ENCODE data around the gene POLD2.
A peak's percentile ranks its signal among the peaks of the same experiment; 100 is the strongest.

The POLD2 gene

GRCh38 chr7:44087911-44088838 is 35.2 kb downstream of the POLD2 start:
- H4K8ac ChIP-seq (ENCODE audit: low read depth, low read length) = no peak overlapping the region

GRCh38 chr7:44086627-44087026 is 36.7 kb downstream of the POLD2 start:
- Histone ChIP-seq H3K27ac (replicated peaks; ENCODE audit: low read length) (no peak overlapping the region), H3K4me3 (ENCODE audit: low read length in 2 of 2) (no peak overlapping the region), H3K23ac (ENCODE audit: low read depth, low read length, poor library complexity) (no peak overlapping the region), H3K27me3 (ENCODE audit: control insufficient read depth in 3 of 3, insufficient read depth in 3 of 3, low read depth in 1 of 3, low read length in 3 of 3) (peaks cover 0 to 14% (median 4%) of the 10 kb centered on the region in 3 experiments), H2BK12ac (ENCODE audit: low read length) (no peak overlapping the region), H4K8ac (ENCODE audit: low read depth, low read length) (no peak overlapping the region), H3K9ac (ENCODE audit: low read depth, low read length, poor library complexity) (no peak overlapping the region), H3K4me1 (ENCODE audit: control insufficient read depth in 2 of 2, insufficient read depth in 1 of 2, low read depth in 1 of 2, low read length in 2 of 2) (no peaks in the 10 kb centered on the region), H2BK15ac (ENCODE audit: low read length) (no peak overlapping the region), H3K14ac (ENCODE audit: low read length) (no peak overlapping the region), H3K9me3 (replicated peaks in 1 of 2; ENCODE audit: control insufficient read depth in 2 of 2, insufficient read depth in 1 of 2, low read depth in 1 of 2, low read length in 2 of 2) (no peaks in the 10 kb centered on the region), H2BK5ac (ENCODE audit: low read length) (no peak overlapping the region), H3K36me3 (replicated peaks in 1 of 2; ENCODE audit: control insufficient read depth in 2 of 2, insufficient read depth in 2 of 2, low read length in 2 of 2) (no peaks in the 10 kb centered on the region), H2AK5ac (ENCODE audit: low read depth, low read length) (no peak overlapping the region), H3K18ac (ENCODE audit: low read length) (no peak overlapping the region), H3K4me2 (ENCODE audit: insufficient read depth, low read length, poor library complexity, severe bottlenecking) (no peak overlapping the region), H2BK120ac (ENCODE audit: low read depth, low read length) (no peak overlapping the region), H3K79me1 (ENCODE audit: low read depth, low read length) (no peaks in the 10 kb centered on the region), H4K91ac (ENCODE audit: low read depth, low read length, poor library complexity) (no peak overlapping the region), H2AFZ (ENCODE audit: low read length) (no peak overlapping the region), H3K4ac (ENCODE audit: low read length) (no peak overlapping the region)
- WGBS, 2 donors (ENCODE audit: extremely low coverage in 2 of 2, insufficient read length in 2 of 2, insufficient replicate concordance in 1 of 2) = no CpG with 5 or more reads among the region's 3 CpGs
- DNase-seq (ENCODE audit: low spot score) = no peak

More at GRCh38 chr7:44087911-44088838, 35.2 kb downstream of the POLD2 start:
- Histone ChIP-seq H3K9me3 (replicated peaks in 1 of 2; ENCODE audit: control insufficient read depth in 2 of 2, insufficient read depth in 1 of 2, low read depth in 1 of 2, low read length in 2 of 2) (no peaks in the 10 kb centered on the region), H3K4me2 (ENCODE audit: insufficient read depth, low read length, poor library complexity, severe bottlenecking) (no peak overlapping the region), H4K91ac (ENCODE audit: low read depth, low read length, poor library complexity) (no peak overlapping the region), H2AFZ (ENCODE audit: low read length) (peak overlapping the region; percentile 82), H3K27ac (replicated peaks; ENCODE audit: low read length) (no peak overlapping the region), H2BK12ac (ENCODE audit: low read length) (no peak overlapping the region), H3K27me3 (ENCODE audit: control insufficient read depth in 3 of 3, insufficient read depth in 3 of 3, low read depth in 1 of 3, low read length in 3 of 3) (peaks cover 0 to 16% (median 4%) of the 10 kb centered on the region in 3 experiments), H3K4me3 (ENCODE audit: low read length in 2 of 2) (no peak overlapping the region), H3K36me3 (replicated peaks in 1 of 2; ENCODE audit: control insufficient read depth in 2 of 2, insufficient read depth in 2 of 2, low read length in 2 of 2) (no peaks in the 10 kb centered on the region), H3K18ac (ENCODE audit: low read length) (no peak overlapping the region), H3K9ac (ENCODE audit: low read depth, low read length, poor library complexity) (no peak overlapping the region), H3K4ac (ENCODE audit: low read length) (no peak overlapping the region), H3K79me1 (ENCODE audit: low read depth, low read length) (no peaks in the 10 kb centered on the region), H2BK120ac (ENCODE audit: low read depth, low read length) (no peak overlapping the region), H2BK5ac (ENCODE audit: low read length) (peak overlapping the region; percentile 48), H2AK5ac (ENCODE audit: low read depth, low read length) (no peak overlapping the region), H3K23ac (ENCODE audit: low read depth, low read length, poor library complexity) (no peak overlapping the region), H3K4me1 (ENCODE audit: control insufficient read depth in 2 of 2, insufficient read depth in 1 of 2, low read depth in 1 of 2, low read length in 2 of 2) (no peaks in the 10 kb centered on the region), H2BK15ac (ENCODE audit: low read length) (peak overlapping the region; percentile 50), H3K14ac (ENCODE audit: low read length) (peak overlapping the region; percentile 86)
- DNase-seq (ENCODE audit: low spot score) = no peak
- WGBS, 2 donors (ENCODE audit: extremely low coverage in 2 of 2, insufficient read length in 2 of 2, insufficient replicate concordance in 1 of 2) = no CpG with 5 or more reads among the region's 20 CpGs

GRCh38 chr7:44085546-44085945 is 37.8 kb downstream of the POLD2 start:
- Histone ChIP-seq H3K18ac (ENCODE audit: low read length) (no peak overlapping the region), H3K27ac (replicated peaks; ENCODE audit: low read length) (no peak overlapping the region), H3K9ac (ENCODE audit: low read depth, low read length, poor library complexity) (no peak overlapping the region), H2BK5ac (ENCODE audit: low read length) (no peak overlapping the region), H4K8ac (ENCODE audit: low read depth, low read length) (no peak overlapping the region), H2BK15ac (ENCODE audit: low read length) (no peak overlapping the region), H3K79me1 (ENCODE audit: low read depth, low read length) (no peaks in the 10 kb centered on the region), H3K4me3 (ENCODE audit: low read length in 2 of 2) (no peak overlapping the region), H3K14ac (ENCODE audit: low read length) (peak overlapping the region; percentile 6), H3K4ac (ENCODE audit: low read length) (no peak overlapping the region), H3K4me1 (ENCODE audit: control insufficient read depth in 2 of 2, insufficient read depth in 1 of 2, low read depth in 1 of 2, low read length in 2 of 2) (no peaks in the 10 kb centered on the region), H4K91ac (ENCODE audit: low read depth, low read length, poor library complexity) (no peak overlapping the region), H2AK5ac (ENCODE audit: low read depth, low read length) (peak overlapping the region; percentile 61), H2BK120ac (ENCODE audit: low read depth, low read length) (no peak overlapping the region), H3K23ac (ENCODE audit: low read depth, low read length, poor library complexity) (no peak overlapping the region), H3K4me2 (ENCODE audit: insufficient read depth, low read length, poor library complexity, severe bottlenecking) (no peak overlapping the region), H2BK12ac (ENCODE audit: low read length) (no peak overlapping the region), H2AFZ (ENCODE audit: low read length) (no peak overlapping the region), H3K36me3 (replicated peaks in 1 of 2; ENCODE audit: control insufficient read depth in 2 of 2, insufficient read depth in 2 of 2, low read length in 2 of 2) (no peaks in the 10 kb centered on the region), H3K9me3 (replicated peaks in 1 of 2; ENCODE audit: control insufficient read depth in 2 of 2, insufficient read depth in 1 of 2, low read depth in 1 of 2, low read length in 2 of 2) (no peaks in the 10 kb centered on the region), H3K27me3 (ENCODE audit: control insufficient read depth in 3 of 3, insufficient read depth in 3 of 3, low read depth in 1 of 3, low read length in 3 of 3) (peaks cover 0 to 13% (median 4%) of the 10 kb centered on the region in 3 experiments)
- DNase-seq (ENCODE audit: low spot score) = no peak
- WGBS, 2 donors (ENCODE audit: extremely low coverage in 2 of 2, insufficient read length in 2 of 2, insufficient replicate concordance in 1 of 2) = no CpG with 5 or more reads among the region's 3 CpGs

GRCh38 chr7:44084701-44085100 is 38.6 kb downstream of the POLD2 start:
- no peak for DNase-seq (ENCODE audit: low spot score)

More at GRCh38 chr7:44084701-44085100, 38.6 kb downstream of the POLD2 start:
- no peak overlapping the region for H2BK5ac ChIP-seq (ENCODE audit: low read length)
- peak overlapping the region; percentile 66 for H4K8ac ChIP-seq (ENCODE audit: low read depth, low read length)
- no peak overlapping the region for H2AK5ac ChIP-seq (ENCODE audit: low read depth, low read length)
- no peaks in the 10 kb centered on the region for H3K79me1 ChIP-seq (ENCODE audit: low read depth, low read length)
- H3K27ac ChIP-seq (replicated peaks; ENCODE audit: low read length) = no peak overlapping the region
- H3K4ac ChIP-seq (ENCODE audit: low read length) = no peak overlapping the region
- H2AFZ ChIP-seq (ENCODE audit: low read length) = no peak overlapping the region
- peaks cover 0 to 5% of the 10 kb centered on the region in 2 donors for H3K36me3 ChIP-seq (replicated peaks in 1 of 2; ENCODE audit: control insufficient read depth in 2 of 2, insufficient read depth in 2 of 2, low read length in 2 of 2)
- H3K9ac ChIP-seq (ENCODE audit: low read depth, low read length, poor library complexity) = no peak overlapping the region
- H3K4me3 ChIP-seq (ENCODE audit: low read length in 2 of 2) = no peak overlapping the region
- no peak overlapping the region for H3K18ac ChIP-seq (ENCODE audit: low read length)
- H3K27me3 ChIP-seq (ENCODE audit: control insufficient read depth in 3 of 3, insufficient read depth in 3 of 3, low read depth in 1 of 3, low read length in 3 of 3) = peaks cover 0 to 12% (median 4%) of the 10 kb centered on the region in 3 experiments
- no peaks in the 10 kb centered on the region for H3K4me1 ChIP-seq (ENCODE audit: control insufficient read depth in 2 of 2, insufficient read depth in 1 of 2, low read depth in 1 of 2, low read length in 2 of 2)
- H3K4me2 ChIP-seq (ENCODE audit: insufficient read depth, low read length, poor library complexity, severe bottlenecking) = no peak overlapping the region
- WGBS, 2 donors (ENCODE audit: extremely low coverage in 2 of 2, insufficient read length in 2 of 2, insufficient replicate concordance in 1 of 2) = no CpG with 5 or more reads among the region's 4 CpGs
- no peaks in the 10 kb centered on the region for H3K9me3 ChIP-seq (replicated peaks in 1 of 2; ENCODE audit: control insufficient read depth in 2 of 2, insufficient read depth in 1 of 2, low read depth in 1 of 2, low read length in 2 of 2)
- no peak overlapping the region for H3K14ac ChIP-seq (ENCODE audit: low read length)
- no peak overlapping the region for H2BK120ac ChIP-seq (ENCODE audit: low read depth, low read length)
- H4K91ac ChIP-seq (ENCODE audit: low read depth, low read length, poor library complexity) = no peak overlapping the region
- H3K23ac ChIP-seq (ENCODE audit: low read depth, low read length, poor library complexity) = no peak overlapping the region
- no peak overlapping the region for H2BK12ac ChIP-seq (ENCODE audit: low read length)
- no peak overlapping the region for H2BK15ac ChIP-seq (ENCODE audit: low read length)

Data from neuronal stem cell (in vitro differentiated cells).